ENCODE data around the gene LCE3D.

GRCh38 chr1:152626744-152627143 lies 46.4 kb upstream of the LCE3D start:
- no peak for TF ChIP-seq POLR2A (IDR thresholded peaks at IDR 0.05)
- no peak for TF ChIP-seq CTCF (IDR thresholded peaks at IDR 0.05)
- TF ChIP-seq POLR2AphosphoS5 (IDR thresholded peaks at IDR 0.05), result no peak
